Stimulated activated CD4-positive, alpha-beta T cell treated with anti-CD3 and anti-CD28 coated beads, Interleukin-1b, Interleukin-23, amount 100 ng/mL, for 24 hours (primary cell): Measurements from ENCODE around the gene RASGRF1.
"Not testable (repeated sequence)": the region's sequence is repeated elsewhere in the genome, so short reads cannot be mapped to it uniquely, and the experiment has no call there.

Experiments used
- DNase-seq, 4 experiments: peaks; one replicate each; pipeline ENCODE4 v3.0.0-alpha.2; 2020; ENCODE audit warnings: low read depth in 4 of 4, low spot score in 1 of 4

The RASGRF1 gene

GRCh38 chr15:78932258-78932808 is 158.2 kb downstream of the RASGRF1 start:
- DNase-seq = no peak

GRCh38 chr15:78931439-78932257 is 158.9 kb downstream of the RASGRF1 start:
- DNase-seq = no peak

- no peak for DNase-seq
These were observed 159.8 kb downstream of the RASGRF1 start for GRCh38 chr15:78930577-78931388.

DNA sequence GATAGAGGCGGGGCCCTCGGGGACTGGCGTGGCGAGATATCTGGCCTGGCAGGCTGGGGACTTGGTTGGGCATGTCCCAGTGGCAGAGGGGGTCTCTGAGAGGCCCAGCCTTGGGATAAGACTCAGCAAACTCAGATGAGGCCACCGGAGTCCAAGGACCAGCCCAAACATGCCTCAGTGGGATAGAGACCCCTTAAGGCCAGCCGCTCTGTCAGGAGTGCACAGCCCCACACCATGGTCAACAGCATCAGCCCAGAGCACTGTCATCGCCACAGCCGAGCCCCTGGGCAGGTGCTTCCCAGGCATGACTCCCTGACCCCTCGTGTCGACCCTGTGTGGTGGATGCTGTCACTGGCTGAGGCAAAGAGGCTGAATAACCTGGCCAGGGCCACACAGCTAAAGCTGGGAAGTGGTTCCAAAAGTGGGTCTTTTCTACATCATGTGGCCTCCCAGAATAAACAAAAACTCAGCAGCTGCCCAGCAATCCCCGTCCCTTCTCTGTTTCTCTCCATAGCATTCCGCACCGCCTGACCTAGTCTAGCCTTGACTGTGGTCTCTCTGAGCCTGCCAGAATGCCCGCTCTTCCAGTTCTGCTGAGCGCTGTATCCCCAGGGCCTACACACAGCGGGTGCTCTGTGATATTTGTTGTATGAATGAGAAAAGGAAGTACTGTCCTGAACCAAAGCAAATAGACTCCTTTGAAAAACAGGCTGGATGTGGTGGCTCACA is 160.9 kb downstream of the RASGRF1 start:
- no peak for DNase-seq

DNA sequence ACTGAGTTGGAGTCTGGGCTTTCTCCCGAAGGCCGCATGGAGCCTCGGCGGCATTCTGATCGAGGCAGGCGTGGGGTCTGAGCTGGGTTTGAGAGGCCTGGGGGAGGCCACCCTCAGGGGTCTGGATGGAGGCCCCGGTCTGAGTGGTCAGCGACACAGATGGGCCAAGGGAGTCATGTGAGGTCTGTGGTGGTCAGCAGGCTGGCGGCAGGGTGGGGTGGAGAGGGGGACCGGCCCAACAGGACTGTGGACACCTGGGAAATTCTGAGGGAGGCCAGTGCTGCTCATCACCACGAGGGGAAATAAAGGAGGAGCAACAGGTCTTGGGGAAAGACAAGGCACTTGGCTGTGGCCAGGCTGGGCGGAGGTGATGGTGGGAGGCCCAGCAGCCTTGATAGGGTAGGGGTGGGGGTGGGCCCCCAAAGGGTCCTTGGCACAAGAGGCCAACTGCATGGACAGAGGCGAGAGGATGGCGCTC is 161.9 kb downstream of the RASGRF1 start:
- no peak for DNase-seq

DNA sequence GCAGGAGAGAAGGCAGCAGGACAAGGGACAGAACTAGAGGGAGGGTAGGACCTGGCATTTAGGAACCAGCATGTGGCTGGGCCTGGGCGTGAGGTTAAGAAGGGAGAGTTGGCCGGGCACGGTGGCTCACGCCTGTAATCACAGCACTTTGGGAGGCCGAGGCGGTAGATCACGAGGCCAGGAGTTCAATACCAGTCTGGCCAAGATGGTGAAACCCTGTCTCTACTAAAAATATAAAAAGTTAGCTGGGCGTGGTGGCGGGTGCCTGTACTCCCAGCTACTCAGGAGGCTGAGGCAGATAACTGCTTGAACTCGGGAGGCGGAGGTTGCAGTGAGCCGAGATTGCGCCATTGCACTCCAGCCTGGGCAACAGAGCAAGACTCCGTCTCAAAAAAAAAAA is 162.4 kb downstream of the RASGRF1 start:
- DNase-seq = not testable (repeated sequence)

GRCh38 chr15:78927077-78927790 is 163.3 kb downstream of the RASGRF1 start:
- DNase-seq = no peak

- DNase-seq = no peak
These were observed 164.4 kb downstream of the RASGRF1 start for GRCh38 chr15:78925956-78926743.

GRCh38 chr15:78925076-78925624 is 165.4 kb downstream of the RASGRF1 start:
- DNase-seq = no peak

DNA sequence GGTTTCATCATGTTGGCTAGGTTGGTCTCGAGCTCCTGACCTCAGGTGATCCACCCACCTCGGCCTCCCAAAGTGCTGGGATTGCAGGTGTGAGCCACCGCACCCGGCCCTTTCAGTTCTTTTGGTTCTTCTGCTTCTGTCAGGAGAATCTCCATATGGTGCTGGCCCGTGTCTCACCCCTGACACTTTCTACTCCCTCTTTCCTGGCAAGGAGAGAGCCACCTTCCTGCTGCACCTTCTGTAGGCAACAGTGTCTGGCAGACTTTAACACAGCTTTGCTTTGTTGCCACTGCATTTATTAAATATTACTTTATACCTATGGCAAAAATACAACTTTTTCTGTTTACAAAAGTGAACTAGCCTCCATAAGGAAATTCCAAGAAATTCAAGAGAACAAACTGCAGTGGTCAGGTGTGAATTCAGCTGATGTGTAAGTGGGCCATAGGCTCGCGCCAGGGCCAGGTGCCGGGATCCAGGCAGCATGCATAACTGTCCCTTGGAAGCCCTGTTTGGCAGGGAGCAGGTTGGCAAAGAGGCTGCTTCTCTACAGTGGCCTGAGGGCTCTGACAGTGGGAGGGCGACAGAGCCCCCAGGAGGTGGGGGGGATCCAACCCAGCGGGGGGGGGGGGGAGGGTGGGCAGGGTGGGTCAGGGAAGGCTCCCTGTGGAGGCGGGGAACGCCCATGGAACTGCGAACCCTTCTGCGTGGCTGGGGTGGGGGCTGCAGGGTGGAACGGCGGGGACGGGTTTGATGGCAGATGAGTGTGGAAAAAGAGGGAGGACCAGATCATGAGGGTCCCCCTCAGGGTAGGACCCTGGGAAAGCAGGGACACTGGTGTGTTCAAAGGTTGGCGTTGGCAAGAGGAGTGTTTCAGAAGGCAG is 166.9 kb downstream of the RASGRF1 start:
- DNase-seq = no peak

GRCh38 chr15:78923015-78923414 is 167.6 kb downstream of the RASGRF1 start:
- no peak for DNase-seq

GRCh38 chr15:78922527-78922926 is 168.1 kb downstream of the RASGRF1 start:
- no peak for DNase-seq

- no peak for DNase-seq
These were observed 168.6 kb downstream of the RASGRF1 start for GRCh38 chr15:78921940-78922339.

- DNase-seq = no peak
These were observed 169.1 kb downstream of the RASGRF1 start for GRCh38 chr15:78921517-78921916.

GRCh38 chr15:78917888-78918287 is 172.7 kb downstream of the RASGRF1 start:
- no peak for DNase-seq

DNA sequence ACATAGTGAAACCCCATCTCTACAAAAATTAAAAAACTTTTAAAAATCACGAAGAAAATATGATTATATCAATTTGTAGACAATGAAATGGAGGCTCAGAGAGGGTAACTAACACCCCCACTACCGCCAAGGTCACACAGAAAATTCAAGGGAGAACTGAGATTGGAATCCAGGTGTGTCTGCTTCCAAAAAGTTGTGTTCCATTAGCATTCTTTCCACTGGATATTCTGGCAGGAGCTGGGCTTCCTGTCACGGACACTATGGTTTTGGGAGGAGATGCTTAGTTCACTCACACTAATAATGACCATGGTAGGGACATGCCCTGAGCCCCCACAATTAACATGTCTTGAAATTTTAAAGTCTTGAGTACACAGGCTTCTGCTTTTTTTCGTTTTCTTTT is 174.5 kb downstream of the RASGRF1 start:
- DNase-seq = no peak

DNA sequence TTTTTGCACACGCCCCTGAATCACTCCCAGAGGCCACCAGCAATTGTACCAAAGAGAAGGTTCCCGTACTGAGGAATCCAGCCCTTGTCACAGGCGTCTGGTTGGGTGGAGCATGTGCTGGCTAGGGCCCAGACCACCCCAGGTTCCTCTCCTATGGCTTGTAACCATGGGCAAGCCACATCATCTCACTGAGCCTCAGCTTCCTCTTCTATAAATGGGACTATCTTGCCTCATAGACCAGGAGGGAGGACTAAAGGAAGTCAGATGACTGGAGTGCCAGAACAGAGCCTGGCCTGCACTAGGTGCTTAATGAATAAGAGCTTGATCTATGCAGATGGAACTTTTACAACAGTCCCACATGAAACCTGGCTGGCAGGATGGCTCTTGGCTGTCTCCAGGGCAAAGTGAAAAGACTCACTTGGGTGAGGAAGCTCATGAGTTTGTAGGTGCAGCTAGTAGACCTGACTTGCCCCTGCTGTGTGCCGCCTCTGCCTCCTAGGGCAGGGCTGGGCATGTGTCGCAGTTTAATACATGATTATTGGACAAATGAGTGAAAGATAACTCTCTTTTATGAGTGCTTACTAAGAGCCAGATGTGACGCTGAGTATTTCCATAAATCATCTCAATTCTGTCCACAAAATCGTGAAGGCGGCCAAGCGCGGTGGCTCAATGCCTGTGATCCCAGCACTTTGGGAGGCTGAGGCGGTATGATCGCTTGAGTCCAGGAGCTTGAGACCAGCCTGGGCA is 175.1 kb downstream of the RASGRF1 start:
- DNase-seq = no peak
